Tongue (tissue), 2 donors: ENCODE measurements around the gene XK. TPM values are rescaled to one million over a fixed set of nuclear protein-coding genes. Genes with fewer than 3 reads are reported as not detected.

Experiments used
- DNase-seq: peaks from one replicate; pipeline ENCODE4 v3.0.0-alpha.2; 2015
- total RNA-seq: library from RNA; depleted of rRNA; stranded (reverse); fragments of >200 nt; gene quantifications from one replicate; pipeline ENCODE4 v1.2.3, GENCODE V29; 2014

XK gene
- total RNA-seq, 1 donor from 2014 or later = 14.3 TPM

DNA sequence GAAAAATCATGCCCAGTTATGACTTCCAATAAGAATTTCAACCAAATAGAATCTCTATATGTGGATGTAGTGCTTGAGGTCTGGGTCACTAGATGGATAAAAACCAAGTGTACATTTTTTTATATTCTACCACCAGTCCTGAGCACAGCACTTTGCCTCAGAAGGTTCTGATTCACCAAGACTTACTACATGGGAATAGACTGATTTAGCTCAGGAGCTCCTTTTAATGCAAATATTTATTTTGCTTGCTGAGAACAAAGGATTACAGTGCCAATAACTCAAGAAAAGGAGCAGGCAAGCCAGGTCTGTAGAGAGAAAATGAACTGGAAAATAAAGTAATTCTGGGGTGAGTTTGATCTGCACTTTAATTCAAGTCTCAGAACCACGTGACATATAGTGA is 6.4 kb upstream of the XK start:
- DNase-seq = no peak

- DNase-seq = no peak
Measured at GRCh38 chrX:37679888-37680287, 5.7 kb upstream of the XK start.

GRCh38 chrX:37684426-37684825 is 1.2 kb upstream of the XK start:
- DNase-seq = peak; percentile 31

DNA sequence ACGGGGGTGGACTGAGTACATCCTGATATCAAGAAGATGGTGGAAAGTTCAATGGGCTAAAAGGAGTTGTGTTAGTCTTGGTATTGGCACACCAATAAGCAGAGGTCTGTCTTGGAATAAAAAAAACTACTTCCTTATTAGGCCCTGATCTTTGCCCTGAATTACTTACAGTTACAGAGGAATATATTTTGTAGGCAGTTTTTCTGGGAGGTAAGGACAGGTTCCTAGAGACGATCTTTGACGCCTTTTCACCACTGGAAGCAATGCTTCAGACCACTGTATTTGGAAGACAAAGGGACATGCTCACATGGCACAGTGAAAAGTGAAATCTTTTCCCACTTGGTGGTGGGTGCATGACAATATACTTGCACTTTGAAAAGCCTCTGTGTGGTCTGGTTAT is 618 bp upstream of the XK start:
- no peak for DNase-seq

- no peak for DNase-seq
Measured at GRCh38 chrX:37686369-37686995, 891 bp downstream of the XK start.

DNA sequence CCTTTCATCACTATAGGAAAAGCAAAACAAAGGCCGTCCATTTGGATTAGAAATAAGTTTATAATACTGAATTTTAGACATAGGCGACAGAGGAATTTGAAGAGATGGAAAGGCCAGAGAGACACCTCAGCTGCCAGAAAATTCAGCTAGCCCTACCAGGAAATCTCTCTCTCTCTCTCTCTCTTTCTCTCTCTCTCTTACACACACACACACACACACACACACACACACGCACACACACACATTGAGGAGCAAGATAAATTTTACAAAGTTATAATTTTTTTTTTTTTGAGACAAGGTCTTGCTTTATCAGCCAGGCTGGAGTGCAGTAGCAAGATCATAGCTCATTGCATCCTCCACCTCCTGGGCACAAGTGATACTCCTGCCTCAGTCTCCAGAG is 1.4 kb downstream of the XK start:
- no peak for DNase-seq

GRCh38 chrX:37690119-37690518 is 4.5 kb downstream of the XK start:
- DNase-seq = no peak

- no peak for DNase-seq
Measured at GRCh38 chrX:37692918-37693317, 7.3 kb downstream of the XK start.

- no peak for DNase-seq
Measured at GRCh38 chrX:37697169-37697760, 11.7 kb downstream of the XK start.

GRCh38 chrX:37701588-37701987 is 16.0 kb downstream of the XK start:
- DNase-seq = peak; percentile 25

GRCh38 chrX:37711991-37712390 is 26.4 kb downstream of the XK start:
- DNase-seq = no peak

GRCh38 chrX:37712458-37712857 is 26.9 kb downstream of the XK start:
- no peak for DNase-seq

GRCh38 chrX:37714479-37714878 is 28.9 kb downstream of the XK start:
- DNase-seq = no peak

DNA sequence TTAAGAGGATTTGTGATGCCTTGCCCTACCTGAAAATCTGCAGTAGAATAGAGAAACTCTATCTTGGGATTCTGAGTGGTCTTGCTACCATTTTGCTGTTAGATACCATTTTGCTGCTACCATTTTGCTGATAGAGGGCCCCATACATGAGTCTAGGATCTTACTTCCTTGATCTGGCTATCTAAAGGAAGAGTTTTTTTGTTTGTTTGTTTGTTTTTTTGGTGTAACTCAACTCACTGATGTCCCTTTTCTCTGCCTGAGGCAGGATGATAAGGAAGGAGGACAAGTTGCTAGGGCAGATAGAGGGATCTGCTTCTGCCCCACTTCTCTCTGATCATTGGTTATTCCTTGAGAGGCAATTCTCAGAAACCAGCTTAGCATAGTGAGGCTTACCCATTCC is 31.0 kb downstream of the XK start:
- no peak for DNase-seq

DNA sequence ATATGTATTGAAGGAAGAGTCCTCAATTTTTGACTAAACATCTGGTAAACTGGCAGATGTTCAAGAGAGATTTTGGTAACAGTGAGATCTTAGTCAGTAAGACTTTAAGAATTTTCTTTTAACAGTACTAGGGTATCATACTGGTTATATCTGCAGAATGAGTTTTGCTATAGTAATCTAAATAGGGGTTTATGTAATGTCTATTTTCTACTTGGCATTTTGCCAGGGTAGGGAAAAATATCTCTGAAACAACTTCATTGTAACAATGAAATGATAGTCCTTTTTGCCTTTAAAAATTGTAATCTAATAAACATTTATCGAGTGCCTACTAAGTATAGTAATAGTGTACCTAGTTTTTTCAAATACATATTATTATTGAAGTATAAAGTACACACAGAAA is 32.1 kb downstream of the XK start:
- no peak for DNase-seq

GRCh38 chrX:37722595-37722994 is 37.0 kb downstream of the XK start:
- DNase-seq = no peak

- DNase-seq = no peak
Measured at GRCh38 chrX:37726346-37726745, 40.8 kb downstream of the XK start.

DNA sequence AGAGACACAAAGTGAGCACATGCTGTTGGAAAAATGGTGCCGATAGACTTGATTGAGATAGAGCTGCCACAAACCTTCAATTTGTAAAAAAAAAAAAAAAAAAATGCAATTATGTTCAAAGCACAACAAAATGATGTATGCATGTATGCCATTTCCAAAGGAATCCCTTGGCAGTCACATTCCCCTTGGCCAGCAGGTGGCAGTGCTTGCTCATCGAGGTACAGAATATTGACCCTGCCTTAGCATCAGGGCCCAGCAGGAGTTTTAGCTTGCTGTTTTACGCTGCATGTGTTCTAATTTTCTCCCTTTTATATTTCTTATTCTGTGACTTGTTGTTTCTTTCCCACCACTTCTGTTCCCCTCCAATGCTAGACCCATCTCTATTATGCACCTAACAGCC is 59.8 kb downstream of the XK start:
- DNase-seq = peak; percentile 77

GRCh38 chrX:37745835-37746217 is 60.2 kb downstream of the XK start:
- DNase-seq = no peak

- no peak for DNase-seq
Measured at GRCh38 chrX:37746218-37746941, 60.8 kb downstream of the XK start.

DNA sequence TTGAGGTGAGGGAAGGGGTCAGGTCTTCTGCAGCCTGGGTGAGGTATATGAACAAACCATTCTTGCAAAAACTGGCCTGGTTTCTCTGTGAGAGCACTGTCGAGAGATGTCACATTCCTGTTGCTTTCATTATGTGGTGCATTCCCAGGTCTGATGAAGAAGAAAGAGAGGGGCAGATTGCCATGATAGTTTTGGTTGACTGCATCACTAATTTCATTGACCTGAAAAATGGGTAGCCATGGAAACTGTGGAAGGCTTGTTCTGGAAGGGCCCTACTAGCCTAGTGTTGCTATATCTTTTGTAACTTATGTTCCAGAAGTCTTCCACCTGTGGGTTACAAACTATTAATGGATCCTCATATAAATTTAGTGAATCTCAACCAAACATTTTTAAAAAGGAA is 61.4 kb downstream of the XK start:
- DNase-seq = no peak

GRCh38 chrX:37752281-37752680 is 66.7 kb downstream of the XK start:
- no peak for DNase-seq

DNA sequence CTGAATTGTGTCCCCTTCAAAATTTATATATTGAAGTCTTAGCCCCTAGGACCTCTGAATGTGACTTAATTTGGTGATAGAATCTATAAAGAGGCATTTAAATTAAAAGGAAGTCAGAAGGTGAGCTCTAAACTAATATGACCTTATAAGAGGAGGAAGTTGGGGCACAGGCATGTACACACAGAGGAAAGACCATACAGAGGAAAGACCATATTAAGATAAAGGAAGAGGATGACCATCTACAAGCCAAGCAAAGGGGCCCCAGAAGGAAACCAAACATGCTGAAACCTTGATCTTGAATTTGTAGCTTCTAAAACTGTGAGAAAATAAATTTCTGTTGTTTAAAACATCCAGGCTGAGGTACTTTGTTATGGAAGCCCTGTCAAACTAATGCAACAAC is 67.3 kb downstream of the XK start:
- no peak for DNase-seq

- DNase-seq = no peak
Measured at GRCh38 chrX:37753384-37753783, 67.8 kb downstream of the XK start.
